Superior temporal gyrus (tissue), 1 donor: ENCODE measurements around the gene GLTP.

Experiments
- DNase-seq: peaks from one replicate; pipeline ENCODE4 v3.0.0-alpha.2; 2016; ENCODE audit errors: extremely low spot score

The GLTP gene

GRCh38 chr12:109842021-109842420 is 38.3 kb downstream of the GLTP start:
- no peak for DNase-seq

- no peak for DNase-seq
Observed at GRCh38 chr12:109841356-109841755, 39.0 kb downstream of the GLTP start.

- DNase-seq, result peak; percentile 18
Observed at GRCh38 chr12:109840305-109841074, 39.9 kb downstream of the GLTP start.

GRCh38 chr12:109839444-109839843 is 40.9 kb downstream of the GLTP start:
- no peak for DNase-seq

- no peak for DNase-seq
Observed at GRCh38 chr12:109836916-109837315, 43.4 kb downstream of the GLTP start.

- DNase-seq, result no peak
Observed at GRCh38 chr12:109835827-109836226, 44.5 kb downstream of the GLTP start.

GRCh38 chr12:109833307-109834189 is 46.8 kb downstream of the GLTP start, which contains the start of gene TRPV4:
TSS of gene TRPV4 (minus strand) at chr12:109833398. CDS start at chr12:109814796, 18,602 bp downstream.
- no peak for DNase-seq

GRCh38 chr12:109832541-109833306 is 47.6 kb downstream of the GLTP start:
- no peak for DNase-seq

GRCh38 chr12:109831929-109832328 is 48.4 kb downstream of the GLTP start:
- DNase-seq, result no peak

- DNase-seq, result no peak
Observed at GRCh38 chr12:109831365-109831764, 49.0 kb downstream of the GLTP start.

GRCh38 chr12:109830718-109831117 is 49.6 kb downstream of the GLTP start:
- DNase-seq, result no peak

- DNase-seq, result no peak
Observed at GRCh38 chr12:109830267-109830666, 50.1 kb downstream of the GLTP start.

- no peak for DNase-seq
Observed at GRCh38 chr12:109829667-109830066, 50.7 kb downstream of the GLTP start.

- DNase-seq, result no peak
Observed at GRCh38 chr12:109828754-109829511, 51.4 kb downstream of the GLTP start.

- DNase-seq, result no peak
Observed at GRCh38 chr12:109827566-109828550, 52.5 kb downstream of the GLTP start.

GRCh38 chr12:109827080-109827479 is 53.3 kb downstream of the GLTP start:
- no peak for DNase-seq

- DNase-seq, result no peak
Observed at GRCh38 chr12:109824731-109825130, 55.6 kb downstream of the GLTP start.

GRCh38 chr12:109822951-109823411 is 57.4 kb downstream of the GLTP start:
- no peak for DNase-seq

GRCh38 chr12:109822416-109822815 is 57.9 kb downstream of the GLTP start:
- DNase-seq, result no peak

- DNase-seq, result no peak
Observed at GRCh38 chr12:109821968-109822367, 58.4 kb downstream of the GLTP start.
